Loucy (cell line): ENCODE results near the gene ZNF225.

Source experiments
- H2AFZ ChIP-seq: fragments of 200-600 bp; sonication (generic); 2 replicates; pipeline ENCODE4 v1.6.0; 2016; ENCODE audit warnings: antibody characterized with exemption, mild to moderate bottlenecking, low read length, moderate library complexity
- H3F3A ChIP-seq: fragments of 200-600 bp; 2 replicates; pipeline ENCODE4 v1.6.0; 2016; ENCODE audit warnings: antibody characterized with exemption, low read depth, mild to moderate bottlenecking
- H3K27me3 ChIP-seq: fragments of 200-600 bp; sonication (generic); 2 replicates; pipeline ENCODE4 v1.6.1; 2014; ENCODE audit warnings: low read length, mild to moderate bottlenecking; ENCODE audit not compliant: insufficient read depth, poor library complexity, severe bottlenecking
- H3K36me3 ChIP-seq: fragments of 200-600 bp; sonication (generic); 2 replicates; pipeline ENCODE4 v1.6.1; 2016; ENCODE audit warnings: low read length; ENCODE audit not compliant: insufficient read depth
- H3K4me1 ChIP-seq: fragments of 200-600 bp; sonication (generic); 2 replicates; pipeline ENCODE4 v1.5.1; 2014; ENCODE audit warnings: low read length, mild to moderate bottlenecking; ENCODE audit not compliant: insufficient read depth, poor library complexity, severe bottlenecking
- H3K4me2 ChIP-seq: fragments of 200-600 bp; sonication (generic); 2 replicates; pipeline ENCODE4 v1.6.0; 2014; ENCODE audit warnings: antibody characterized with exemption, low read length, low read depth, mild to moderate bottlenecking; ENCODE audit not compliant: poor library complexity, severe bottlenecking
- H3K4me3 ChIP-seq: fragments of 200-600 bp; sonication (generic); 2 replicates; pipeline ENCODE4 v1.5.1; 2014; ENCODE audit warnings: low read length, mild to moderate bottlenecking, mixed read lengths; ENCODE audit not compliant: poor library complexity, severe bottlenecking
- H3K79me2 ChIP-seq: fragments of 200-600 bp; sonication (generic); 2 replicates; pipeline ENCODE4 v1.6.1; 2014; ENCODE audit warnings: low read length; ENCODE audit not compliant: insufficient read depth
- H3K9ac ChIP-seq: fragments of 200-600 bp; sonication (generic); 2 replicates; pipeline ENCODE4 v1.6.0; 2014; ENCODE audit warnings: mild to moderate bottlenecking, low read depth, low read length, moderate library complexity; ENCODE audit not compliant: poor library complexity, severe bottlenecking
- H3K9me2 ChIP-seq: fragments of 200-600 bp; sonication (generic); replicated peaks from 2 replicates; pipeline ENCODE4 v1.6.1; 2016; ENCODE audit warnings: low read depth, low read length, mixed read lengths
- H3K9me3 ChIP-seq: fragments of 200-600 bp; sonication (generic); 2 replicates; pipeline ENCODE4 v1.6.1; 2014; ENCODE audit warnings: mild to moderate bottlenecking, antibody characterized with exemption, low read length, low read depth; ENCODE audit not compliant: insufficient read depth
- H4K20me1 ChIP-seq: fragments of 200-600 bp; sonication (generic); 2 replicates; pipeline ENCODE4 v1.6.0; 2014; ENCODE audit warnings: antibody characterized with exemption, low read length, mild to moderate bottlenecking; ENCODE audit not compliant: insufficient read depth, poor library complexity, severe bottlenecking
- EZH2phosphoT487 ChIP-seq: fragments of 200-600 bp; IDR thresholded peaks from 2 replicates; pipeline ENCODE4 v1.6.1; 2018; ENCODE audit warnings: antibody characterized with exemption, mild to moderate bottlenecking, moderate library complexity, borderline replicate concordance
- TF ChIP-seq, protein P1 (sequence below): fragments of 200-600 bp; sonication (generic); conservative IDR thresholded peaks from 2 replicates; pipeline ENCODE4 v1.5.1; 2014; ENCODE audit warnings: mild to moderate bottlenecking, antibody characterized with exemption, low read length

The ZNF225 gene

DNA sequence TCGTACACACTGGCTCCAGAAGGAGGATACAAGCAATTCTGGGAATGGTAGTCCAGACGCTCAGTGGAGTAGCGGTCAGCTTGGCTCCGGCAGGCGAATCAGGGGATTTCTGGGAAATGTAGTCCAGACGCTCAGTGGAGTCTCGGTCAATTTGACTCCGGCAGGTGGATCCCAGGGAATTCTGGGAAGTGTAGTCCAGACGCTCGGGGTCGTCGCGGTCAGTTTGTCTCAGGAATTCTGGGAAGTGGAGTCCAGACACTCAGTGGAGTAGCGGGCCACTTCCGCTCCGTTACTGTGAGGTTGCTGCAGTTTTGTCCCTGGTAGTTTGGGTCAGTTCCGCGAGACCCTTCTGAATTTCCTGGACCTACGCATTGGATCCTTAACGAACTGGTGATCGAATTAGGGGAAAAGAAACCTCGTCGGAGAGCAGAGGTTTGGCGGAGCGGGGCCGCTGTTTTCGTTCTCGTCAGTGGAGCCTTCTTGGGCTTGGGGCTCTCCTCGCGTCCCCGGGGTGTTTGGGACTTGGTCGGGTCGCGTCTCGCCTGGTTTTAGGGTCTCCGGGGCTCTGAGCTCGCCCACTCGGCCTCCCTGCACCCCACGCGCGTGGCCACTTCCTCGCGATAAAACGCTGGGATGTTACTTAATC, at the start of gene ZNF225:
Gene ZNF225, plus strand, starts transcription at position 262 of the 646 bp plus-strand sequence. CDS start 2,429 bp downstream, outside the sequence.
- Histone ChIP-seq H3K4me3 (peak within 1 kb of the TSS; percentile 78), H3K9ac (peak within 1 kb of the TSS; percentile 83), H3K79me2 (peaks cover 13% of the 10 kb centered on the region), H3F3A (no peaks in the 10 kb centered on the region), H3K9me3 (0 out of 2 replicates have a peak, but pooled peaks cover 3% of the 10 kb centered on the region), H2AFZ (peak within 1 kb of the TSS; percentile 97), H3K36me3 (peaks cover 2% of the 10 kb centered on the region; the same call in 1 of the 2 replicates), H3K27me3 (no peaks in the 10 kb centered on the region), H4K20me1 (no peaks in the 10 kb centered on the region), H3K9me2 (no peaks in the 10 kb centered on the region), H3K4me2 (peak within 1 kb of the TSS; percentile 80), H3K4me1 (peaks cover 13% of the 10 kb centered on the region)
- TF ChIP-seq, protein P1, sequence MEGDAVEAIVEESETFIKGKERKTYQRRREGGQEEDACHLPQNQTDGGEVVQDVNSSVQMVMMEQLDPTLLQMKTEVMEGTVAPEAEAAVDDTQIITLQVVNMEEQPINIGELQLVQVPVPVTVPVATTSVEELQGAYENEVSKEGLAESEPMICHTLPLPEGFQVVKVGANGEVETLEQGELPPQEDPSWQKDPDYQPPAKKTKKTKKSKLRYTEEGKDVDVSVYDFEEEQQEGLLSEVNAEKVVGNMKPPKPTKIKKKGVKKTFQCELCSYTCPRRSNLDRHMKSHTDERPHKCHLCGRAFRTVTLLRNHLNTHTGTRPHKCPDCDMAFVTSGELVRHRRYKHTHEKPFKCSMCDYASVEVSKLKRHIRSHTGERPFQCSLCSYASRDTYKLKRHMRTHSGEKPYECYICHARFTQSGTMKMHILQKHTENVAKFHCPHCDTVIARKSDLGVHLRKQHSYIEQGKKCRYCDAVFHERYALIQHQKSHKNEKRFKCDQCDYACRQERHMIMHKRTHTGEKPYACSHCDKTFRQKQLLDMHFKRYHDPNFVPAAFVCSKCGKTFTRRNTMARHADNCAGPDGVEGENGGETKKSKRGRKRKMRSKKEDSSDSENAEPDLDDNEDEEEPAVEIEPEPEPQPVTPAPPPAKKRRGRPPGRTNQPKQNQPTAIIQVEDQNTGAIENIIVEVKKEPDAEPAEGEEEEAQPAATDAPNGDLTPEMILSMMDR = no peak

DNA sequence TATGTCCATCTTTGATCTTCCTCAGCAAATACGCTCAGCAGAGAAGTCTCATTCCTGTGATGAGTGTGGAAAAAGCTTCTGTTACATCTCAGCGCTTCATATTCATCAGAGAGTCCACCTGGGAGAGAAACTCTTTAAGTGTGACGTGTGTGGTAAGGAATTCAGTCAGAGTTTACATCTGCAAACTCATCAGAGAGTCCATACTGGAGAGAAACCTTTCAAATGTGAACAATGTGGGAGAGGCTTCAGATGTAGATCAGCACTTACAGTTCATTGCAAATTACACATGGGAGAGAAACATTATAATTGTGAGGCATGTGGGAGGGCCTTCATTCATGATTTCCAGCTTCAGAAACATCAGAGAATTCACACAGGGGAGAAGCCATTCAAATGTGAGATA, 46.9 kb upstream of the ZNF225 start:
- Histone ChIP-seq H4K20me1 (no peaks in the 10 kb centered on the region), H3K9ac (no peak overlapping the region), H3K4me1 (no peaks in the 10 kb centered on the region), H3F3A (no peaks in the 10 kb centered on the region), H3K9me3 (peaks cover 15% of the 10 kb centered on the region; the same call in 1 of the 2 replicates), H3K4me3 (no peak overlapping the region), H3K36me3 (no peaks in the 10 kb centered on the region), H3K9me2 (no peaks in the 10 kb centered on the region), H3K4me2 (no peak overlapping the region), H3K27me3 (peaks cover 32% of the 10 kb centered on the region), H2AFZ (no peak overlapping the region), H3K79me2 (no peaks in the 10 kb centered on the region)
- TF ChIP-seq, protein P1 = no peak
- no peak for TF ChIP-seq EZH2phosphoT487

DNA sequence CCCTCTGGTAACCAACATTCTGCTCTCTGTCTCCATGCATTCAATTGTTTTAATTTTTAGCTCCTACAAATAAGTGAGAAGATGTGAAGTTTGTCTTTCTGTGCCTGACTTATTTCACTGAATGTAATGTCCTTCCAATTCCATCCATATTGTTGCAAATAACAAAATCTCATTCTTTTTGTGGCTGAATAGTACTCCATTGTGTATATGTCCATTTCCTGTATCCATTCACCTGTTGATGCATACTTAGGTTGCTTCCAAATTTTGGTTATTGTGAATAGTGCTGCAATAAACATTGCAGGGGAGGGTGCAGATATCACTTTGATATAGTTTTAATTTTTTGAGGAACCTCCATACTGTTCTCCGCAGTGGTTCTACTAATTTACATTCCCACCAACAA, 43.8 kb upstream of the ZNF225 start:
- Histone ChIP-seq H3F3A (no peaks in the 10 kb centered on the region), H3K36me3 (no peaks in the 10 kb centered on the region), H3K4me2 (no peak overlapping the region), H3K27me3 (peaks cover 32% of the 10 kb centered on the region), H3K4me1 (peaks cover 13% of the 10 kb centered on the region), H3K9ac (no peak overlapping the region), H3K79me2 (no peaks in the 10 kb centered on the region; the same call in 1 of the 2 replicates), H3K9me2 (no peaks in the 10 kb centered on the region), H3K9me3 (peaks cover 15% of the 10 kb centered on the region; the same call in 1 of the 2 replicates), H2AFZ (no peak overlapping the region), H3K4me3 (no peak overlapping the region), H4K20me1 (no peaks in the 10 kb centered on the region)
- TF ChIP-seq EZH2phosphoT487 = no peak
